IMR-90 (cell line): ENCODE results near the gene RTL5. TPM values are rescaled to one million over a fixed set of nuclear protein-coding genes. Genes with fewer than 3 reads are reported as not detected.

Experiments
- ATAC-seq: fragments of 200-7000 bp; cut with Tn5 transposase; 2 replicates; pipeline ENCODE4 v1.9.1; 2020; ENCODE audit warnings: low read depth, mild to moderate bottlenecking, moderate library complexity
- BruUV-seq: library from RNA; stranded (reverse); fragments of 400-500 nt; replicated peaks from 2 replicates; lab custom pipeline; 2021; lab: Mats Ljungman, UMichigan
- CTCF ChIA-PET: fragments of 300-600 bp; formaldehyde crosslinking; extraction: SDS; loops from one replicate; lab custom pipeline; 2021; ENCODE audit warnings: antibody characterized with exemption; lab: Yijun Ruan, JAX
- POLR2A ChIA-PET: fragments of 300-600 bp; sonication (Branson Sonifier 250); formaldehyde crosslinking; loops from one replicate; lab custom pipeline; 2022; ENCODE audit warnings: antibody characterized with exemption; ENCODE audit not compliant: unreplicated experiment; lab: Charles Lee
- DNase-seq: peaks from one replicate; pipeline ENCODE4 v3.0.0; 2013
- H2AFZ ChIP-seq: replicated peaks from 2 replicates; pipeline ENCODE3; 2013; ENCODE audit warnings: low read length, mild to moderate bottlenecking; ENCODE audit not compliant: poor library complexity
- H2AK5ac ChIP-seq: 2 replicates; pipeline ENCODE4 v1.6.1; 2013; ENCODE audit warnings: low read depth, low read length, inconsistent platforms
- H2AK9ac ChIP-seq: replicated peaks from 2 replicates; pipeline ENCODE3; 2013; ENCODE audit warnings: mild to moderate bottlenecking, low read depth, low read length, moderate library complexity; ENCODE audit not compliant: poor library complexity
- H2BK120ac ChIP-seq: 2 replicates; pipeline ENCODE4 v1.6.1; 2013; ENCODE audit warnings: low read depth, low read length, inconsistent platforms
- H2BK15ac ChIP-seq: 3 replicates; pipeline ENCODE4 v1.6.1; 2013; ENCODE audit warnings: low read depth, low read length, inconsistent platforms
- H2BK20ac ChIP-seq: 2 replicates; pipeline ENCODE4 v1.6.1; 2013; ENCODE audit warnings: low read depth, mild to moderate bottlenecking, inconsistent platforms, low read length, moderate library complexity
- H2BK5ac ChIP-seq: 2 replicates; pipeline ENCODE4 v1.6.1; 2013; ENCODE audit warnings: mild to moderate bottlenecking, low read depth, low read length, inconsistent platforms; ENCODE audit not compliant: poor library complexity, severe bottlenecking
- H3K14ac ChIP-seq: replicated peaks from 2 replicates; pipeline ENCODE4 v1.6.1; 2013; ENCODE audit warnings: low read depth, low read length, inconsistent platforms
- H3K18ac ChIP-seq: 2 replicates; pipeline ENCODE4 v1.6.1; 2013; ENCODE audit warnings: low read depth, low read length, control low read depth
- H3K23ac ChIP-seq: 2 replicates; pipeline ENCODE4 v1.6.1; 2013; ENCODE audit warnings: low read depth, low read length, inconsistent platforms
- H3K27ac ChIP-seq: 2 replicates; pipeline ENCODE4 v1.5.1; 2013; ENCODE audit warnings: mild to moderate bottlenecking, control low read depth, low read length; ENCODE audit not compliant: insufficient read depth
- H3K27me3 ChIP-seq: 2 replicates; pipeline ENCODE4 v1.6.1; 2013; ENCODE audit warnings: low read length; ENCODE audit not compliant: control insufficient read depth, insufficient read depth
- H3K36me3 ChIP-seq: 2 replicates; pipeline ENCODE4 v1.6.1; 2013; ENCODE audit warnings: low read length, mixed read lengths; ENCODE audit not compliant: control insufficient read depth, insufficient read depth
- H3K4ac ChIP-seq: 2 replicates; pipeline ENCODE4 v1.6.1; 2013; ENCODE audit warnings: low read depth, low read length, inconsistent platforms
- H3K4me1 ChIP-seq: 2 replicates; pipeline ENCODE4 v1.6.1; 2013; ENCODE audit warnings: low read length, mixed read lengths; ENCODE audit not compliant: control insufficient read depth, insufficient read depth
- H3K4me2 ChIP-seq: 2 replicates; pipeline ENCODE4 v1.6.1; 2013; ENCODE audit warnings: low read depth, mild to moderate bottlenecking, control low read depth, low read length, moderate library complexity
- H3K4me3 ChIP-seq: 2 replicates; pipeline ENCODE4 v1.5.1; 2013; ENCODE audit warnings: low read depth, mild to moderate bottlenecking, control low read depth, low read length, moderate library complexity; ENCODE audit not compliant: insufficient read depth
- H3K56ac ChIP-seq: 2 replicates; pipeline ENCODE4 v1.6.1; 2013; ENCODE audit warnings: low read length, inconsistent platforms; ENCODE audit not compliant: insufficient read depth; ENCODE audit errors: extremely low read depth
- H3K79me1 ChIP-seq, 2 experiments: 2 replicates each; pipeline ENCODE4 v1.6.1; 2013; ENCODE audit warnings: low read length in 2 of 2, inconsistent platforms in 1 of 2, low read depth in 1 of 2
- H3K9ac ChIP-seq: 2 replicates; pipeline ENCODE4 v1.6.1; 2013; ENCODE audit warnings: low read depth, low read length, control low read depth
- H3K9me1 ChIP-seq: 2 replicates; pipeline ENCODE4 v1.6.1; 2013; ENCODE audit warnings: low read length, inconsistent platforms; ENCODE audit not compliant: insufficient read depth
- H3K9me3 ChIP-seq: 2 replicates; pipeline ENCODE4 v1.6.1; 2013; ENCODE audit warnings: low read length; ENCODE audit not compliant: control insufficient read depth, insufficient read depth
- H4K20me1 ChIP-seq: 2 replicates; pipeline ENCODE4 v1.6.1; 2013; ENCODE audit warnings: low read length, inconsistent platforms; ENCODE audit not compliant: insufficient read depth
- H4K5ac ChIP-seq: 2 replicates; pipeline ENCODE4 v1.6.1; 2013; ENCODE audit warnings: mild to moderate bottlenecking, low read depth, low read length, control low read depth
- H4K8ac ChIP-seq, 2 experiments: 2 replicates each; pipeline ENCODE4 v1.6.1; 2013; ENCODE audit warnings: low read depth in 2 of 2, low read length in 2 of 2, control low read depth in 1 of 2, inconsistent platforms in 1 of 2
- H4K91ac ChIP-seq: 2 replicates; pipeline ENCODE4 v1.6.1; 2013; ENCODE audit warnings: low read depth, low read length, inconsistent platforms; ENCODE audit not compliant: insufficient read depth
- BHLHE40 ChIP-seq: fragments of 150-350 bp; IDR thresholded peaks from 2 replicates; pipeline ENCODE4 v1.6.1; 2016; ENCODE audit warnings: mild to moderate bottlenecking, low read depth, low read length
- CEBPB ChIP-seq: IDR thresholded peaks from 2 replicates; pipeline ENCODE4 v1.6.1; 2012; ENCODE audit warnings: low read depth, low read length, improper control_type of control experiment
- CTCF ChIP-seq: conservative IDR thresholded peaks from 2 replicates; pipeline ENCODE4 v1.5.1; 2012; ENCODE audit warnings: mild to moderate bottlenecking, low read depth, low read length, improper control_type of control experiment
- ELK1 ChIP-seq: fragments of 150-350 bp; IDR thresholded peaks from 2 replicates; pipeline ENCODE4 v1.6.1; 2016; ENCODE audit warnings: low read depth, mild to moderate bottlenecking, low read length, moderate library complexity, borderline replicate concordance
- FOS ChIP-seq: fragments of 150-350 bp; IDR thresholded peaks from 2 replicates; pipeline ENCODE4 v1.6.1; 2016; ENCODE audit warnings: low read depth, low read length
- MAFK ChIP-seq: IDR thresholded peaks from 2 replicates; pipeline ENCODE4 v1.6.1; 2012; ENCODE audit warnings: low read depth, low read length, improper control_type of control experiment
- NFE2L2 ChIP-seq: fragments of 150-350 bp; IDR thresholded peaks from 2 replicates; pipeline ENCODE4 v1.6.1; 2016; ENCODE audit warnings: low read depth, mild to moderate bottlenecking, low read length
- POLR2A ChIP-seq: IDR thresholded peaks from 2 replicates; pipeline ENCODE4 v1.6.1; 2012; ENCODE audit warnings: mild to moderate bottlenecking, low read depth, low read length
- RCOR1 ChIP-seq: IDR thresholded peaks from 2 replicates; pipeline ENCODE4 v1.6.1; 2012; ENCODE audit warnings: mild to moderate bottlenecking, low read length, improper control_type of control experiment; ENCODE audit not compliant: insufficient replicate concordance
- RFX5 ChIP-seq: IDR thresholded peaks from 2 replicates; pipeline ENCODE4 v1.8.0; 2012; ENCODE audit warnings: low read depth, mild to moderate bottlenecking, low read length, moderate library complexity
- USF2 ChIP-seq: fragments of 150-350 bp; IDR thresholded peaks from 2 replicates; pipeline ENCODE4 v1.6.1; 2017; ENCODE audit warnings: mild to moderate bottlenecking, antibody characterized with exemption, low read length, low read depth
- WGBS, 2 experiments: methylation state at CpG; one replicate each; pipeline versions ENCODE4 v1.1.5 to v1.1.7; 2013; ENCODE audit warnings: missing lambda C conversion rate in 2 of 2; ENCODE audit not compliant: insufficient read length in 1 of 2; ENCODE audit errors: extremely low coverage in 2 of 2; 5-methylcytosine and 5-hydroxymethylcytosine counted together
- dilution Hi-C: fragments of 300-500 bp; cut with HindIII; formaldehyde crosslinking; loops from one replicate; pipeline ENCODE4 v1.14.3; 2018; ENCODE audit warnings: low sequenced_read_pairs; ENCODE audit not compliant: unreplicated experiment
- in situ Hi-C: fragments of 300-500 bp; cut with MboI; formaldehyde crosslinking; loops from 3 replicates; pipeline ENCODE4 v1.14.3; 2019; ENCODE audit warnings: low sequenced_read_pairs, inconsistent platforms, mixed read lengths
- intact Hi-C: fragments of 100-400 bp; cut with micrococcal nuclease; formaldehyde crosslinking; loops from 2 replicates; pipeline ENCODE4 v1.10.0; 2022
- polyA plus RNA-seq, 3 experiments: library from polyadenylated mRNA; depleted of rRNA; stranded (reverse); fragments of >200 nt; gene quantifications; 2 replicates each; pipeline ENCODE4 v1.2.3, GENCODE V29; 2012; ENCODE audit warnings: low replicate concordance in 1 of 3
- total RNA-seq: library from RNA; depleted of rRNA; stranded (reverse); fragments of >200 nt; gene quantifications from 2 replicates; pipeline ENCODE4 v1.2.3, GENCODE V29; 2012

The RTL5 gene
- total and polyA plus RNA-seq, 2 of the 4 experiments (the other 2 are of a cell fraction) = 0.90 to 2.5 TPM

GRCh38 chrX:72165551-72165950 is 33.8 kb upstream of the RTL5 start:
- no peaks in the 10 kb centered on the region for H3K79me1 ChIP-seq
- H3K36me3 ChIP-seq = no peaks in the 10 kb centered on the region
- H4K5ac ChIP-seq = no peak overlapping the region
- H3K4me3 ChIP-seq = no peak overlapping the region
- no peak overlapping the region for H2BK5ac ChIP-seq
- H2BK20ac ChIP-seq = no peak overlapping the region
- CTCF ChIA-PET = no interaction called here
- H3K4me1 ChIP-seq = no peaks in the 10 kb centered on the region
- H2AFZ ChIP-seq = no peak overlapping the region
- no peak overlapping the region for H3K27ac ChIP-seq
- no peak overlapping the region for H3K18ac ChIP-seq
- no TSS peak for BruUV-seq
- no peak overlapping the region for H2AK5ac ChIP-seq
- dilution Hi-C loops (no loop called here), intact Hi-C loops (no loop called here), in situ Hi-C loops (no loop called here)
- H3K9me1 ChIP-seq = no peaks in the 10 kb centered on the region
- H4K91ac ChIP-seq = no peak overlapping the region
- H3K9ac ChIP-seq = no peak overlapping the region
- no peak for ATAC-seq
- H3K27me3 ChIP-seq = peaks cover 18% of the 10 kb centered on the region
- H4K8ac ChIP-seq = no peak overlapping the region
- no peak overlapping the region for H2BK15ac ChIP-seq
- POLR2A ChIA-PET = no interaction called here
- no peak overlapping the region for H3K56ac ChIP-seq
- no CpG with 5 or more reads among the region's 4 CpGs for WGBS, 2 experiments
- H3K14ac ChIP-seq = no peak overlapping the region
- no peak overlapping the region for H2BK120ac ChIP-seq
- no peak overlapping the region for H3K4me2 ChIP-seq
- no peaks in the 10 kb centered on the region for H4K20me1 ChIP-seq
- no peak overlapping the region for H3K4ac ChIP-seq
- TF ChIP-seq BHLHE40 (no peak), CEBPB (no peak), NFE2L2 (no peak), RFX5 (no peak), MAFK (no peak), RCOR1 (no peak), CTCF (no peak), POLR2A (no peak), USF2 (no peak), FOS (no peak), ELK1 (no peak)
- DNase-seq = no peak
- no peaks in the 10 kb centered on the region for H3K9me3 ChIP-seq
- H3K23ac ChIP-seq = no peak overlapping the region
- no peak overlapping the region for H2AK9ac ChIP-seq
